ENCODE measurements around the gene YTHDF2. TPM values are rescaled to one million over a fixed set of nuclear protein-coding genes. Genes with fewer than 3 reads are reported as not detected.

Gene YTHDF2
- polyA plus RNA-seq, 1 of the 3 experiments (the other 2 are of a cell fraction): 45.2 TPM

GRCh38 chr1:28751315-28752060, 14.7 kb downstream of the YTHDF2 start:
- Histone ChIP-seq H3K27me3 (ENCODE audit: insufficient read depth) (no peaks in the 10 kb centered on the region), H3K79me2 (ENCODE audit: insufficient read depth) (peaks cover 100% of the 10 kb centered on the region), H3K36me3 (replicated peaks in 1 of 2; ENCODE audit: control insufficient read depth in 1 of 2, insufficient read depth in 2 of 2, low read length in 1 of 2) (peaks cover 28 to 33% of the 10 kb centered on the region in 2 experiments), H3K9me3 (no peaks in the 10 kb centered on the region), H4K20me1 (ENCODE audit: insufficient read depth) (peaks cover 100% of the 10 kb centered on the region), H2AFZ (ENCODE audit: low read depth) (no peak overlapping the region), H3F3A (replicated peaks; ENCODE audit: insufficient read depth) (peaks cover 19% of the 10 kb centered on the region), H3K4me2 (peak overlapping the region; percentile 54), H3K27ac (ENCODE audit: low read depth in 2 of 2, low read length in 1 of 2) (peak overlapping the region in 1 of 2 experiments; percentile 51; a peak in 2 of 4 replicates), H3K4me3 (ENCODE audit: low read depth in 2 of 2, low read length in 1 of 2) (no peak overlapping the region), H3K4me1 (ENCODE audit: control insufficient read depth in 1 of 2, insufficient read depth in 2 of 2, low read depth in 1 of 2, low read length in 1 of 2) (peaks cover 2 to 30% of the 10 kb centered on the region in 2 experiments; a peak in 3 of 4 replicates), H3K9me2 (no peaks in the 10 kb centered on the region), H3K9ac (no peak overlapping the region)
- TF ChIP-seq MAX (IDR thresholded peaks at IDR 0.05; ENCODE audit: low read depth): no peak
- no peak for TF ChIP-seq TAF1 (IDR thresholded peaks at IDR 0.05; ENCODE audit: borderline replicate concordance, low read depth, low read length)
- no peak for TF ChIP-seq ELF1 (IDR thresholded peaks at IDR 0.05)
- no peak for TF ChIP-seq POLR2AphosphoS5 (IDR thresholded peaks at IDR 0.05; ENCODE audit: low read depth, low read length)
- no peak for TF ChIP-seq FOXJ3 (CRISPR knock-in tag; IDR thresholded peaks at IDR 0.05)
- TF ChIP-seq JUND (IDR thresholded peaks at IDR 0.05): peak; percentile 68
- TF ChIP-seq, protein P1, sequence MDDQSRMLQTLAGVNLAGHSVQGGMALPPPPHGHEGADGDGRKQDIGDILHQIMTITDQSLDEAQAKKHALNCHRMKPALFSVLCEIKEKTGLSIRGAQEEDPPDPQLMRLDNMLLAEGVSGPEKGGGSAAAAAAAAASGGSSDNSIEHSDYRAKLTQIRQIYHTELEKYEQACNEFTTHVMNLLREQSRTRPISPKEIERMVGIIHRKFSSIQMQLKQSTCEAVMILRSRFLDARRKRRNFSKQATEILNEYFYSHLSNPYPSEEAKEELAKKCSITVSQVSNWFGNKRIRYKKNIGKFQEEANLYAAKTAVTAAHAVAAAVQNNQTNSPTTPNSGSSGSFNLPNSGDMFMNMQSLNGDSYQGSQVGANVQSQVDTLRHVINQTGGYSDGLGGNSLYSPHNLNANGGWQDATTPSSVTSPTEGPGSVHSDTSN (IDR thresholded peaks at IDR 0.05): no peak
- no peak; the same call in 1 of the 2 replicates for TF ChIP-seq TEAD4 (IDR thresholded peaks at IDR 0.05; ENCODE audit: borderline replicate concordance, insufficient read depth)
- peak; percentile 48; the same call in 1 of the 2 replicates for TF ChIP-seq FOSL2 (IDR thresholded peaks at IDR 0.05; ENCODE audit: borderline replicate concordance, low read depth)
- TF ChIP-seq MEF2A (IDR thresholded peaks at IDR 0.05; ENCODE audit: borderline replicate concordance, low read depth): peak; percentile 87
- TF ChIP-seq YY1 (IDR thresholded peaks at IDR 0.05; ENCODE audit: low read depth): no peak
- no peak for TF ChIP-seq RCOR1 (IDR thresholded peaks at IDR 0.05; ENCODE audit: low read length)
- WGBS (ENCODE audit: low lambda C conversion rate): 7% methylated on average over 2 of the region's 2 CpGs
- ChIA-PET POLR2A (interaction anchor here (1.0 to 1.9 kb wide), 3 partner anchors 11 to 103 kb away, joined by 3 to 5 read pairs (median 4); partner anchors contain the start of gene RNU11), CTCF (interaction anchor here (3.5 to 4.6 kb wide), 2 partner anchors 15 to 126 kb away, joined by 12 to 20 read pairs; partner anchors contain the start of gene YTHDF2)
- DNase-seq: no peak

DNA sequence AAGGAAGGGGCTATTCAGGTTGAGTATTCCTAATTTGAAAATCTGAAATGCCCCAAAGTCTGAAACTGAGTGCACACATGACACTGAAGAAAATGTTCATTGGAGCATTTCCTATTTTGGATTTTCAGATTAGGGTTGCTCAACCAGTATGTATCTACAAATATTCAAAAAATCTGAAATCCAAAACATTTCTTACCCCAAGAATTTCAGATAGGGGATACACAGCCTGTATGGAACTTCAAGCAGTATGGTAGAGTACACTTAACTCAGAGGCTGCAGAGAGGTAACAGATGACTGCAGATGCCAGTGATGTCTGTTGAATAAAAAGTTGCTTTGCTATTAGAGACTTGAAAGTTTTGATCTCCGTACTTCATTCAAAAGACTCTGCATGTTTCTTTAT, 19.0 kb downstream of the YTHDF2 start:
- Histone ChIP-seq H3K9me3 (no peaks in the 10 kb centered on the region), H3K27ac (ENCODE audit: low read depth in 2 of 2, low read length in 1 of 2) (no peak overlapping the region), H3K79me2 (ENCODE audit: insufficient read depth) (peaks cover 100% of the 10 kb centered on the region), H3F3A (replicated peaks; ENCODE audit: insufficient read depth) (peaks cover 8% of the 10 kb centered on the region), H3K9ac (no peak overlapping the region), H3K4me3 (ENCODE audit: low read depth in 2 of 2, low read length in 1 of 2) (no peak overlapping the region), H3K36me3 (replicated peaks in 1 of 2; ENCODE audit: control insufficient read depth in 1 of 2, insufficient read depth in 2 of 2, low read length in 1 of 2) (peaks cover 29 to 38% of the 10 kb centered on the region in 2 experiments), H3K4me2 (peak overlapping the region; percentile 11; the same call in 1 of the 2 replicates), H2AFZ (ENCODE audit: low read depth) (no peak overlapping the region), H3K27me3 (ENCODE audit: insufficient read depth) (no peaks in the 10 kb centered on the region), H3K4me1 (ENCODE audit: control insufficient read depth in 1 of 2, insufficient read depth in 2 of 2, low read depth in 1 of 2, low read length in 1 of 2) (peaks cover 4 to 16% of the 10 kb centered on the region in 2 experiments; a peak in 3 of 4 replicates), H4K20me1 (ENCODE audit: insufficient read depth) (peaks cover 100% of the 10 kb centered on the region), H3K9me2 (no peaks in the 10 kb centered on the region)
- DNase-seq: no peak
- ChIA-PET POLR2A (no interaction called here), CTCF (interaction anchor here (0.8 to 4.6 kb wide), 6 partner anchors 17 to 124 kb away, joined by 3 to 20 read pairs (median 5); partner anchors contain the start of gene YTHDF2)
- 89% methylated on average over 1 of the region's 1 CpG for WGBS (ENCODE audit: low lambda C conversion rate)
- TF ChIP-seq SIN3A (IDR thresholded peaks at IDR 0.05; ENCODE audit: borderline replicate concordance, low read depth, low read length): no peak
- TF ChIP-seq TCF12 (IDR thresholded peaks at IDR 0.05): no peak
- no peak for TF ChIP-seq FOXM1 (IDR thresholded peaks at IDR 0.05; ENCODE audit: low read depth)
- no peak for TF ChIP-seq MAX (IDR thresholded peaks at IDR 0.05; ENCODE audit: low read depth)
- TF ChIP-seq CHD2 (IDR thresholded peaks at IDR 0.05; ENCODE audit: low read length, partially characterized antibody): no peak
- TF ChIP-seq TEAD4 (IDR thresholded peaks at IDR 0.05; ENCODE audit: borderline replicate concordance, insufficient read depth): no peak
- TF ChIP-seq EP300 (IDR thresholded peaks at IDR 0.05; ENCODE audit: borderline replicate concordance in 1 of 2, low read depth in 1 of 2, low read length in 1 of 2): no peak
- TF ChIP-seq GABPA (IDR thresholded peaks at IDR 0.05; ENCODE audit: low read depth): no peak
- no peak for TF ChIP-seq TAF1 (IDR thresholded peaks at IDR 0.05; ENCODE audit: borderline replicate concordance, low read depth, low read length)
- TF ChIP-seq RXRA (IDR thresholded peaks at IDR 0.05; ENCODE audit: borderline replicate concordance, low read depth): no peak
- TF ChIP-seq, protein P2, sequence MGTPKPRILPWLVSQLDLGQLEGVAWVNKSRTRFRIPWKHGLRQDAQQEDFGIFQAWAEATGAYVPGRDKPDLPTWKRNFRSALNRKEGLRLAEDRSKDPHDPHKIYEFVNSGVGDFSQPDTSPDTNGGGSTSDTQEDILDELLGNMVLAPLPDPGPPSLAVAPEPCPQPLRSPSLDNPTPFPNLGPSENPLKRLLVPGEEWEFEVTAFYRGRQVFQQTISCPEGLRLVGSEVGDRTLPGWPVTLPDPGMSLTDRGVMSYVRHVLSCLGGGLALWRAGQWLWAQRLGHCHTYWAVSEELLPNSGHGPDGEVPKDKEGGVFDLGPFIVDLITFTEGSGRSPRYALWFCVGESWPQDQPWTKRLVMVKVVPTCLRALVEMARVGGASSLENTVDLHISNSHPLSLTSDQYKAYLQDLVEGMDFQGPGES (IDR thresholded peaks at IDR 0.05; ENCODE audit: low read depth, low read length): no peak
- no peak for TF ChIP-seq FOSL2 (IDR thresholded peaks at IDR 0.05; ENCODE audit: borderline replicate concordance, low read depth)
- TF ChIP-seq GATA2 (CRISPR knock-in tag; IDR thresholded peaks at IDR 0.05): no peak
- TF ChIP-seq, protein P3, sequence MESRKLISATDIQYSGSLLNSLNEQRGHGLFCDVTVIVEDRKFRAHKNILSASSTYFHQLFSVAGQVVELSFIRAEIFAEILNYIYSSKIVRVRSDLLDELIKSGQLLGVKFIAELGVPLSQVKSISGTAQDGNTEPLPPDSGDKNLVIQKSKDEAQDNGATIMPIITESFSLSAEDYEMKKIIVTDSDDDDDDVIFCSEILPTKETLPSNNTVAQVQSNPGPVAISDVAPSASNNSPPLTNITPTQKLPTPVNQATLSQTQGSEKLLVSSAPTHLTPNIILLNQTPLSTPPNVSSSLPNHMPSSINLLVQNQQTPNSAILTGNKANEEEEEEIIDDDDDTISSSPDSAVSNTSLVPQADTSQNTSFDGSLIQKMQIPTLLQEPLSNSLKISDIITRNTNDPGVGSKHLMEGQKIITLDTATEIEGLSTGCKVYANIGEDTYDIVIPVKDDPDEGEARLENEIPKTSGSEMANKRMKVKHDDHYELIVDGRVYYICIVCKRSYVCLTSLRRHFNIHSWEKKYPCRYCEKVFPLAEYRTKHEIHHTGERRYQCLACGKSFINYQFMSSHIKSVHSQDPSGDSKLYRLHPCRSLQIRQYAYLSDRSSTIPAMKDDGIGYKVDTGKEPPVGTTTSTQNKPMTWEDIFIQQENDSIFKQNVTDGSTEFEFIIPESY (IDR thresholded peaks at IDR 0.05; ENCODE audit: borderline replicate concordance, low read depth): no peak
- TF ChIP-seq NFIC (IDR thresholded peaks at IDR 0.05; ENCODE audit: borderline replicate concordance): no peak

All from SK-N-SH (cell line).